Activated B cell treated with CpG ODN at 0.5 μM for 24 hours (primary cell): ENCODE measurements around the gene BNC2. TPM values are rescaled to one million over a fixed set of nuclear protein-coding genes. Genes with fewer than 3 reads are reported as not detected.

ENCODE experiments used
- ATAC-seq: fragments of 200-7000 bp; cut with Tn5 transposase; one replicate; pipeline ENCODE4 v1.10.0; 2021; ENCODE audit warnings: low read depth, mild to moderate bottlenecking, moderate library complexity
- CTCF ChIA-PET: fragments of 350-600 bp; sonication (Branson Sonifier 250); formaldehyde crosslinking; loops from one replicate; lab custom pipeline; 2021; ENCODE audit warnings: antibody characterized with exemption; lab: Charles Lee
- POLR2A ChIA-PET: fragments of 350-600 bp; sonication (Branson Sonifier 250); formaldehyde crosslinking; loops from one replicate; lab custom pipeline; 2021; ENCODE audit warnings: antibody characterized with exemption; lab: Charles Lee
- DNase-seq: peaks from one replicate; pipeline ENCODE4 v3.0.0; 2022
- H3K27ac Mint-ChIP-seq: one replicate; pipeline ENCODE4 v1.8.0; 2020; ENCODE audit warnings: mixed read lengths
- H3K27me3 Mint-ChIP-seq: one replicate; pipeline ENCODE4 v1.8.0; 2021; ENCODE audit warnings: mixed read lengths
- H3K36me3 Mint-ChIP-seq: one replicate; pipeline ENCODE4 v1.8.0; 2021; ENCODE audit warnings: low read depth, mixed read lengths
- H3K4me1 Mint-ChIP-seq: one replicate; pipeline ENCODE4 v1.8.0; 2021; ENCODE audit warnings: mixed read lengths
- H3K4me3 Mint-ChIP-seq: one replicate; pipeline ENCODE4 v1.8.0; 2020; ENCODE audit warnings: mild to moderate bottlenecking, mixed read lengths
- H3K9me3 Mint-ChIP-seq: one replicate; pipeline ENCODE4 v1.8.0; 2020; ENCODE audit warnings: mixed read lengths
- intact Hi-C: fragments of 100-400 bp; cut with micrococcal nuclease; formaldehyde crosslinking; loops from one replicate; pipeline ENCODE4 v1.15.1; 2024
- total RNA-seq: library from RNA; stranded (reverse); gene quantifications from 2 replicates; pipeline ENCODE4 v1.2.3, GENCODE V29; 2022
- TF ChIP-seq, protein P1 (sequence below): fragments of 200-600 bp; IDR thresholded peaks from one replicate; pipeline ENCODE4 v1.8.0; 2022; ENCODE audit warnings: antibody characterized with exemption, mild to moderate bottlenecking

Gene BNC2
- total RNA-seq, 1 donor from 2014 or later: not detected

DNA sequence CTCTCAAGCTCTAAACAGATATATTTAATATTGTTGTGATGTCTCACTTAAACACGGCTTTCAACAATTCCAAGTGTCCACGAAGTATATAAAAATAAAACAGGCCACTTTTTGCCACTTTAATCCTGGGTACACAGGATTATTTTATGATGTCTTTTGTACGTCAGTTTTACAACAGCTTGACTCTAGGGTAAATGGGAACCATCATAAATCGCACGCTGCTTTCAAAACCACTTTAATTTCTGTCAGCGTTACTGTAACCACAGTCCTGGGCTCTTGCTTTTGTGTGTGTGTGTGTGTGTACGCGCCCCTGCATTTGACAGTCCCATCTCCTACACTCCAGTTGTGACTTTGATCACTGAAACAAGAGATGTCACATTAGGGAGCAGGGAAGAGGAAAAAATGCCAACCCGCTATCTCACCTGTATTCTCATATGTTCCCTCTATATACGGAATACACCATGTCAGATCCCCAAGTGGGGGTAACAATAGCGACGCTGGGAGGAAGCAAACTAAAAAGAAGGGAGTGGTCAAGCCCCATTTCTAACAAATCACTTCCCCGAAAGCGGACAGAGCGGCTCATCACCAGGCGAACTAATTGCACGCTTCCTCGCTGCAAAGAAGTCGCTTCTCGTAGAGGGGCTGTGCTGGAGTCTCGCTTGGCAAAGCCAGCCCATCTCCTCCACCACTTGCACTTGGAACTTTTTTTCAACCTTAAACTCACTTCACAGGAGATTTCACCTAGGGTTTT is 1.2 kb downstream of the BNC2 start:
- Mint-ChIP-seq H3K4me1 (peaks cover 14% of the 10 kb centered on the region), H3K9me3 (no peaks in the 10 kb centered on the region), H3K4me3 (no peak overlapping the region), H3K36me3 (no peaks in the 10 kb centered on the region), H3K27ac (no peak overlapping the region), H3K27me3 (peaks cover 34% of the 10 kb centered on the region)
- intact Hi-C loops: no loop called here
- no peak for DNase-seq
- TF ChIP-seq, protein P1, sequence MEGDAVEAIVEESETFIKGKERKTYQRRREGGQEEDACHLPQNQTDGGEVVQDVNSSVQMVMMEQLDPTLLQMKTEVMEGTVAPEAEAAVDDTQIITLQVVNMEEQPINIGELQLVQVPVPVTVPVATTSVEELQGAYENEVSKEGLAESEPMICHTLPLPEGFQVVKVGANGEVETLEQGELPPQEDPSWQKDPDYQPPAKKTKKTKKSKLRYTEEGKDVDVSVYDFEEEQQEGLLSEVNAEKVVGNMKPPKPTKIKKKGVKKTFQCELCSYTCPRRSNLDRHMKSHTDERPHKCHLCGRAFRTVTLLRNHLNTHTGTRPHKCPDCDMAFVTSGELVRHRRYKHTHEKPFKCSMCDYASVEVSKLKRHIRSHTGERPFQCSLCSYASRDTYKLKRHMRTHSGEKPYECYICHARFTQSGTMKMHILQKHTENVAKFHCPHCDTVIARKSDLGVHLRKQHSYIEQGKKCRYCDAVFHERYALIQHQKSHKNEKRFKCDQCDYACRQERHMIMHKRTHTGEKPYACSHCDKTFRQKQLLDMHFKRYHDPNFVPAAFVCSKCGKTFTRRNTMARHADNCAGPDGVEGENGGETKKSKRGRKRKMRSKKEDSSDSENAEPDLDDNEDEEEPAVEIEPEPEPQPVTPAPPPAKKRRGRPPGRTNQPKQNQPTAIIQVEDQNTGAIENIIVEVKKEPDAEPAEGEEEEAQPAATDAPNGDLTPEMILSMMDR: no peak
- no peak for ATAC-seq
- POLR2A ChIA-PET: no interaction called here
- CTCF ChIA-PET: no interaction called here

DNA sequence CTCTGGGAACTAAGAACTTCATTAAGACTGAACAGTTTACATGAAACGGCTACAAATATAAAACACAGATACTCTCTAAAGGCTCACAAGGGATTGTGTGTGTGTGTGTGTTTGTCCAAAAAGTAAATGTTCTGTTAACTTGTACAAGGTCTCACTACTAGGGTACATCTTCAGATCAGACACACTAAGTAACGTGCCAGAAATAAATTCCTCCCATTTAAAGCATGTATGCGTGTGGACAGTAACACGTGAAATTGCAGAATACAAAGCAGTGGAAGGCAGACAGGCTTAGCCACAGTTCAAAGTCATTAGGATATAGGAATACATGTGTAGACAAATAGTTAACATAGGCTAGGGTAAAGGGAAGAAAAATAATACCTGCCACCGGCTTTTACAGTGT is 1.8 kb downstream of the BNC2 start:
- TF ChIP-seq, protein P1: no peak
- H3K9me3 Mint-ChIP-seq: no peaks in the 10 kb centered on the region
- H3K27ac Mint-ChIP-seq: no peak overlapping the region
- no peak for ATAC-seq
- intact Hi-C loops: no loop called here
- no peak overlapping the region for H3K4me3 Mint-ChIP-seq
- POLR2A ChIA-PET: no interaction called here
- no peaks in the 10 kb centered on the region for H3K36me3 Mint-ChIP-seq
- H3K27me3 Mint-ChIP-seq: peaks cover 34% of the 10 kb centered on the region
- H3K4me1 Mint-ChIP-seq: peaks cover 14% of the 10 kb centered on the region
- CTCF ChIA-PET: no interaction called here
- DNase-seq: no peak

DNA sequence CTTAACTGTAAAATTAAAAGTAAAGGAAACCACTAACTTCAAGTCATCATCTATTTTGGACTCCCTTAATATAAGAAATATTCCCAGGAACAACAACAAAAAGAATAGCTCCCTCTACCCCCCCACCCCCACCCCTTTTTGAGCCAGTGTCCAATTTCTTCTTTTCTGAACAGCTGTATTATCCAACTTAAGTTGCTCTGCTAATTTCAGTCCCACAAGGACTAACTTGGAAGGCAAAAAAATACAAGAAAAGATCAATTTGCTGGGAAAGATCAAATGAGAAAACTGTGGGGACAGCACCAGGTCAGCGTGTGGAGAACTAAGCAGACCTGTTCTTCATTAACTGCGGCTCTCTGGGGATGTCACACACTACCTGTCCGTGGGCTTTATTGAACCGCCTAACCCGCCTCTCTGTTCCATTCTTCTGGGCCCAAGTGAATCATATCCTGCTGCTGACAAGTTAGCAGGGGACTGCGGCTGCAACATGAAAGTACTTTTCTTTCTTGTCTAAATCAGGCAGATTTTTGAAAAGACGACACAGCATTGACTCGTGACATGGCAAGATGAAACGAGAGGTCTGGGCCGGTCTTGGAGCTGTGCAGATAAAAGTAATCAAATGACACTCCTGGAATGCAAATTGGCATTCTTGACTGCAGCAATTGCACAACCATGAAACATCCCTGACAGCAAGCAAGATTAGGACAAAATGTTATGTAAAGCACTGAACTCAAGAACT is 2.7 kb downstream of the BNC2 start:
- Mint-ChIP-seq H3K4me1 (peaks cover 14% of the 10 kb centered on the region), H3K36me3 (no peaks in the 10 kb centered on the region), H3K9me3 (no peaks in the 10 kb centered on the region), H3K4me3 (no peak overlapping the region), H3K27me3 (peaks cover 28% of the 10 kb centered on the region), H3K27ac (no peak overlapping the region)
- CTCF ChIA-PET: no interaction called here
- intact Hi-C loops: no loop called here
- DNase-seq: no peak
- POLR2A ChIA-PET: no interaction called here
- TF ChIP-seq, protein P1: no peak
- no peak for ATAC-seq

DNA sequence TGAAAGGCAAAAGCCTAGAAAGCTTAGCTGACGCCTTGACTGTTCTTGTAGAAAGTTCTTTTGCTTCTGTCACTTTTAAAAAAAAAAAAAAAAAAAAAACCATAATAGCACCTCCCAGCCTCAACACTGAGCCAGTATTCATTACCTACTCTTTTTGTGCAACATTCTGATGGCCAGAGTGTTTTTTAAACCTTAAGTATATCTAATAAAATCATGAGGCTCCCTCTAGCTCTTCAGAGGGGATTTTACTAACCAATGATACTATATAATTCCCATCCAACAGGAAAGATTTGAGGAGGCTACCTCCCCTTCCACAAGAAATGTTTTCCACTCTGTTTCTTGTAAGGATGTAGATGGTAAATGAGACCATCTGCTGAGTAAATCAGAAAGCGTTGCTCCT is 3.9 kb downstream of the BNC2 start:
- H3K36me3 Mint-ChIP-seq: no peaks in the 10 kb centered on the region
- CTCF ChIA-PET: no interaction called here

More for the DNA sequence above, 3.9 kb downstream of the BNC2 start:
- Mint-ChIP-seq H3K9me3 (no peaks in the 10 kb centered on the region), H3K4me3 (no peak overlapping the region), H3K27me3 (peaks cover 19% of the 10 kb centered on the region), H3K4me1 (peaks cover 12% of the 10 kb centered on the region), H3K27ac (no peak overlapping the region)
- POLR2A ChIA-PET: no interaction called here
- intact Hi-C loops: no loop called here
- TF ChIP-seq, protein P1: no peak
- DNase-seq (no peak), ATAC-seq (no peak)
